Measurements from ENCODE around the gene EARS2. TPM values are rescaled to one million over a fixed set of nuclear protein-coding genes. Genes with fewer than 3 reads are reported as not detected.
"Not testable (repeated sequence)": the region's sequence is repeated elsewhere in the genome, so short reads cannot be mapped to it uniquely, and the experiment has no call there.

Gene EARS2
- polyA plus RNA-seq, 3 donors: 28.4 to 35.4 (median 33.4) TPM

DNA sequence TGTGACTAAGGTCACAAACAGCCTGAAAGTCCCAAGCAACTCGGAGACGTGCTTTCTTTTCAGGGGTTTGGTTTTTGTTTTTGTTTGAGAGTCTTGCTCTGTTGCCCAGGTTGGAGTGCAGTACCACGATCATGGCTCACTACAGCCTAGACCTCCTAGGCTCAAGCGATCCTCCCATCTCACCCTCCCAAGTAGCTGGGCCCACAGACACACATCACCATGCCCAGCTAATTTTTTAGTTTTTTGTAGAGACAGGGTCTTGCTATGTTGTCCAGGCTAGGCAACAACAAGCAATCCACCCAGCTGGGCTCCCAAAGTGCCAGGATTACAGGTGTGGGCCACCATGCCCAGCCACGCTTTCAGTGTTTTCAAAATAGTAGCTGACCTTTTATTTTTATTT, 27.1 kb downstream of the EARS2 start:
- no peak for DNase-seq

DNA sequence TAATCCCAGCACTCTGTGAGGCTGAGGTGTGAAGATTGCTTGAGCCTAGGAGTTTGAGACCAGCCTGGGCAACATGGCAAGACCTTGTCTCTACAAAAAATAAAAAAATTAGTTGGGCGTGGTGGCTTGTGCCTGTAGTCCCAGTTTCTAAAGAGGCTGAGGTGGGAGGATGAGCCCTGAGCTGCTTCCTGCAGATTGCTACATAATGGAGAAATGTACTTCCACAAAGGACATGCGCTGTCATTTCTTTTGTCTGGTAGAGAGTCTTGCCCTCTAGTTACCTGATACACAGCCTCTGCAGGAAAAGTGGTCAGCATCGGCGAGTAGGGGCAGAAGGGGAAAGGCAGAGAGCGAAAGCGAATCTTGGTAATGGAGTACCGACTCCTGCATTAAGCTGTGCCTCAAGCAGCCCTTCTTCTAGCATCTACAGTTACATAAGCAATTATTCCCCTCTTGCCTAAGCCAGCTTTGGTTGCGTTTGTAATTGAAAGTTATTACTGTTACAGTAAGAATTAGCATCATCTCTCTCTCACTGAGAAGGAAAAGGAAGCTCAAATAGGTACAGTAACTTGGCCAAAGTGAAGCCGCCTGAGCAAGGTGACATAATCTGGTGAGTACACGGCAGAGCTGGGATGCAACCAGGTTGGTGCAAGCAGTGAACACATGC, 28.4 kb downstream of the EARS2 start:
- DNase-seq: no peak

DNA sequence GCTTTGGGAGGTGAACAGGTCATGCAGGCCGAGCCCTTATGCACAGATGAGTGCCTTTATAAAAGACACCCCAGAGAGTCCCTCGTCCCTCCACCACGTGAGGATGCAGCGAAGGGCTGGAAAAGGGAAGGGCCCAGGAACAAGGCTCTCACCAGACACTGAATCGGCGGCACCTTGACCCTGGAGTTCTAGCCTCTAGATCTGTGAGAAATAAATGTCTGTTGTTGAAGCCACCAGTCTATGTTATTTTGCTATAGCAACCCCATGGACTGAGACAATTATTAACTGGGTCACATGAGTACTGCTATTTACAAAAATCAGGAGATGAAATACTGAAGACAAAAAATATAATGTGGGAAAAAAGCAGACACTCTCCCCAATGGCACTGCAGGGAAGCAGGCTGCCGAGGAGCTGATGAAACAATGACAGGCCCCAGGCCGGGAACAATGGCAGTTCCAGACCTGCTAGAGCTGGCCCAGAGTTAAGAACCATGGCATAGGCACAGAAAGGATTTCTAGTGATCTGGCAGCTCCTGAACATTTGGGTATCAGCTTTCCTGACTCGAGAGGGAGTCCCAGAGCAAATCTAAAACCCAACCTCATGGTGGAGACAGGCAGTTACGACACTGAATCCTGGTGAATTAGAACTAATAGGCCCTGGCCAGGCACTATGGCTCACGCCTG, 29.0 kb downstream of the EARS2 start:
- DNase-seq: no peak

DNA sequence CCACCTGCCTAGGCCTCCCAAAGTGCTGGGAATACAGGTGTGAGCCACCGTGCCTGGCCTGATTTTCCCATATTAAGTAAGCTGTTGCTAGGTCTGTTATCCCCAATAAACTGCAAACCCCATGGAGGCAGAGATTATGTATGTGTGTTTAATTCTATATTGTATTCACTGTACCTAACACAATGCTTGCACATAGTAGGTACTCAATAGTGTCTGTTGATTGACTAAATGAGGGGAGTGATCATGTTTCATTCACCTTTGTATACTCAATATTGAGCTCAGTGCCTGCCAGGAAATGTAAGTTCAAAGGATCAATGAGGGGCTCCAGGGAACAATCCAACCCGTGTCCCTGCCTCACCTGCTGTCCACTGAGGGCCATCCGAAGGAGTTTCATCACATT, 32.3 kb downstream of the EARS2 start:
- no peak for DNase-seq

DNA sequence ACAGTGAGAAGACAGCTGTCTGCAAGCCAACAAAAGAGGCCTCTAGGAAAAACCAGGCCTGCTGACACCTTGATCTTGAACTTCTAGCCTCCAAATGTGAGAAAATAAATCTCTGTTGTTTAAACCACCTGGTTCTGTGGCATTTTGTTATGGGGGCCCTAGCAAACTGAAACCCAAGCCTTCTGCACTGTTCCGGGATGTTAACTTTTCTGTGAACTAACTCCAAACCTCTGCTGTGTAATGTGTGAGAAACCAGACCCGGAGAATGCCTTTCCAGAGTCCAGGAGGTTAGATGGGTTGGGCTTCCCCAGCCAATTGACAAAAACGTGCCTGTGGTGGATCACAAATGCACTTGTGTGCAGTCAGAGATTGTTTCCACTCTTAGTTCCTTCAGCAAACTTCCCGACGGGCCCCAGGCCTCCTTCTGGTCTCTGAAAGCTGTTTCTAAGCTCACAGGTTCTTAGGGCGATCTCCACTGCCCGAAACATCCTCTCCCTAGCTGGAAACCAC, 33.2 kb downstream of the EARS2 start:
- DNase-seq: no peak

DNA sequence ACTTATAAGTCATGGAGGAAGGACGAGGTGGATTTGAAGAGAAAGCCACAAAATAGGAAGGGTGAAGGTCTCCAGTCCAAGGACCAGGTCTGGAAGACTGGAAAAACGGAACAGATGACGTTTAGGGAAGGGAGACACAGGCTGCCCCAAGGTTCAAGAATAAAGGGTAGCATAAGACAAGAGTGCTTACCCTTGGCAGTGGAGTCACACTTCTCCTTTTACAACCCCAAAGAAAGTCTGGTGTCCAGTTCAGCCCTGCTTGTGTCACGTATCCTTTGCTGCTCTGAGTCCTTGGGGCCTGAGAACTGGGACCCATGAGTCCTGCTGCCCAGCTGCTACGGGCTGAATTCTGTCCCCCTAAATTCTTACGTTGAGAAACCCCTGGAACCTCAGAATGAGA, 33.8 kb downstream of the EARS2 start:
- DNase-seq: no peak

DNA sequence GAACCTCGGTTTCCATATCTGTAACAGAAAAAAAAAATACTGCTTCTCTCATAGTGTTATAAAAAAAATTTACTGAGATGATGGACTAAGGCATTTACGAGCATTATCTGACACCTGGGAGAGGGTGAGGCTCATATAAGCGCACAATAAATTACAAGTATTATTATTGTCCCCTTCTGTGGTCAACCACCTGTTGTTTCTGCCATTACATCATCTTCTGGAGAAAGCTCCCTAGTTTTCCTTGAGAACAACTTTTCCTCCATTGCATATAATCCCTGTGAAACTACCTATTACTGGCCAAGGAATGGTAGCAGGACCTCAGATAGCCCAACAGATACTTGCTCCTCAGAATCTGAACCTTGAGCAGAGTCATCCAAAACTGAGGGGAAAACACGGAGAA, 35.2 kb downstream of the EARS2 start:
- no peak for DNase-seq

DNA sequence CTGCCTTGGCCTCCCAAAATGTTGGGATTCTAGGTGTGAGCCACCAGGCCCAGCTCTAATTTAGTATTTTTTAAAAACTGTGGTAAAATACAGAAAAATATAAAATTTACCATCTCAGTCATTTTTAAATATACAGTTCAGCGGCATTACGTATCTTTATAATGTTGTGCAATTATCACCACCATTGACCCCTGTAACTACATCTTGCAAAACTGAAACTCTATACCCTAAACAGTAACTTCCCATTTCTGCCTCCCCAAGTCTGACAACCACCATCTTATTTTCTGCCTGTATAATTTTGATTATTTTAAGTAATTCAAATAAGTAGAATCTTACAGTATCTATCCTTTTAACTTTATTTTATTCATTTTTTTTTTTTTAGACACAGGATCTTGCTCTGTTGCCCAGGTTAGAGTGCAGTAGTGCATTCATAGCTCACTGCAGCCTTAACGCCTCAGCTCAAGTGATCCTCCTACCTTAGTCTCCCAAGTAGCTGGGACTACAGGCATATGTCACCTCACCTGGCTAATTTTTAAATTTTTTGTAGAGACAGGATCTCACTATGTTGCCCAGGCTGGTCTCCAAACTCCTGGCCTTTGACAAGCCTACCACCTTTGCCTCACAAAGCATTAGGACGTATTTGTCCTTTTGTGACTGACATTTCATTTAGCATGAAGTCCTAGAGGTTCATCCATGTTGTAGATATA, 36.0 kb downstream of the EARS2 start:
- DNase-seq: no peak

DNA sequence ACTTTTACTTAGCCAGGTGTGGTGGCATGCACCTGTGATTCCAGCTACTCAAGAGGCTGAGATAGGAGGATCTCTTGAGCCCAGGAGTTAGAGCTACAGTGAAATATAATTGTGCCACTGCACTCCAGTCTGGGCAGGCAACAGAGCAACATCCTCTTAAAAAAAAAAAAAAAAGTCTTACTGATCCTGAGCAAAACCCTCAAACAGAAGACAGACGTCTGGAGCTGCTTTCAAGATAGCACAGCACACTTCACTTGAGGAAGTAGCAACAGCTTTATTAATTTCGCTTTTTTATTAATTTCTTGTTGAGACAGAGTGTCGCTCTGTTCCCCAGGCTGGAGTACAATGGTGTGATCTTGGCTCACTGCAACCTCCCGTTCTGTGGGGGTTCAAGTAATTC, 36.6 kb downstream of the EARS2 start:
- DNase-seq: no peak

DNA sequence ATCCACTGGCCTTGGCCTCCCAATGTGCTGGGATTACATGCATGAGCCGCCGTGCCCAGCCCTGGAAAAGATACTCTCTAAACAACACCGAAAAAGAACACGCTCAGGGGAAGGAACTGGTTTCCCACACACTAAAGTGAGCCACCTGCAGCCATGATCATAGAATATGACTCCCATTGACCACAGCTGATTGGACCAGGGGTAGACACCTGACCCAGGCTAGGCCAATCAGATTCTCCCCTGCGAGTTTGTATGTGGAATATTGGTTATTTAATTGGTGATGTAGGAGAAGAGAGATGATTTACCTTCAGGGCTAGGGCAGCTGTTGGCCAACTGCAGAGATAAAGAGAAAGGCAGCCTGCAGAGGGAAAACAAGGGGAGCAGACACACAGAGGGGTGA, 37.9 kb downstream of the EARS2 start:
- no peak for DNase-seq

DNA sequence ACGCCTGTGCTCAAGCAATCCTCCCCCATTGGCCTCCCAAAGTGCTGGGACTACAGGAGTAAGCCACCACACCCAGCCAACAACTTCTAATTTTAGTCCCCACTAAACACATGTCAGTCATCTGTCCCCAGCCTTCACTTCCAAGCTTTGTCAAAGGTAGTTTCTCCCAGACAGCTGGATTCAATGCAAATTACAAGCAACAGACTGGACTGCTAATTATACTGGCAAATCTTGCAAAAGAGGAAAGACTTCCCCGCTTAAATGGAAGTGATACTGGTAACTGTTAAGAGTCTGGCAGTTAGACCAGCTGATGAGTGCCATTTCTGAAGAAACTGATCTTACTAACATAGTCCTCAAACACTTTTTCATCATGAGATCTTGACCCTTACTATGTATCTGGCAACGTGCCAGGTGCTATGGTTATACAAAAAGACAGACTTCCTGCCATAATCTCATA, 38.7 kb downstream of the EARS2 start:
- no peak for DNase-seq

DNA sequence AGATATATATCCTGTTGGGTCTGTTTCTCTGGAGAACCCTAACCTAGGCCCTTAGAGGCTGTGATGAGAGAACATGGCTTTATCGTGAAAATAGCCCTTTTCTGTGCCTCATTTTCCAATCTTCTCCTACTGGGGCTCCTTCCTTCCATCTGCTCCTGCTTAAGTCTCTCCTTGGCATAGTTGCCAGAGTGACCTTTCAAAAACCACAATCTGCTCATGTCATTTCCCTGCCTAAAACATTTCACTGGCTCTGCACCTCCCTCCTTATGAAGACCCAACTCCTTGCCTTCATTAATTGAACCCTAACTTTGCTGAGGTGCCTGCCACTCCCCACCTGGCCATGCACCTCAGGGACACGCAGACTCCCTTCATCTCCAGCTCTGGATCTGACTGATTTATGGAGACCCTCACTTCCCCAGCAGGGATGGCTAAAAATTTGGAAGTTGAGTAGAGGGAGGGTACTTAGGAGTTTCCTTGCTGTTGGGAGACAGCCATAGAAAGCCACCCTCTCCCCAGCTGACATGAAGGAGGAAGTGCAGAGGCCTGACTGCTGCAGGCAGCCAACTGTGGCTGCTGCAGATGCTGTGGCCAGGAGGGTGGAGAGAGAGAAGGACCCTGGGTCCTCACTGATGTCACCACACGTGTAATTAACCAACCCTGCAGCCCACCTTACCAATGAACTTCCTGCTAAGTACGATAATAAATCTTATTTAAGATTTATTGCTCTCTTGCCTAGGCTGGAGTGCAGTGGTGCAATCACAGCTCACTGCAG, 40.6 kb downstream of the EARS2 start:
- DNase-seq: no peak

DNA sequence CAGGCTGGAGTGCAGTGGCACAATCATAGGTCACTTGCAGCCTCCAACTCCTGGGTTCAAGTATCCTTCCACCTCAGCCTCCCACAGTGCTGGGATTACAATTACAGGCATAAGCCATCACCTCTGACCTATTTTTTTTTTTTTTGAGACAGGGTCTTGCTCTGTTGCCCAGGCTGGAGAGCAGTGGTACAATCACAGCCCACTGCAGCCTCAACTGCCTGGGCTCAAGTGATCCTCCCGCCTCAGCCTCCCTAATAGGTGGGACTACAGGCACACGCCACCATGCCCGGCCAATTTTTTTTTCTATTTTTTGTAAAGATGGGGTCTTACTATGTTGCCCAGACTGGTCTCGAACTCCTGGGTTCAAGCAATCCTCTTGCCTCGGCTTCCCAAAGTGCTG, 41.3 kb downstream of the EARS2 start:
- no peak for DNase-seq

DNA sequence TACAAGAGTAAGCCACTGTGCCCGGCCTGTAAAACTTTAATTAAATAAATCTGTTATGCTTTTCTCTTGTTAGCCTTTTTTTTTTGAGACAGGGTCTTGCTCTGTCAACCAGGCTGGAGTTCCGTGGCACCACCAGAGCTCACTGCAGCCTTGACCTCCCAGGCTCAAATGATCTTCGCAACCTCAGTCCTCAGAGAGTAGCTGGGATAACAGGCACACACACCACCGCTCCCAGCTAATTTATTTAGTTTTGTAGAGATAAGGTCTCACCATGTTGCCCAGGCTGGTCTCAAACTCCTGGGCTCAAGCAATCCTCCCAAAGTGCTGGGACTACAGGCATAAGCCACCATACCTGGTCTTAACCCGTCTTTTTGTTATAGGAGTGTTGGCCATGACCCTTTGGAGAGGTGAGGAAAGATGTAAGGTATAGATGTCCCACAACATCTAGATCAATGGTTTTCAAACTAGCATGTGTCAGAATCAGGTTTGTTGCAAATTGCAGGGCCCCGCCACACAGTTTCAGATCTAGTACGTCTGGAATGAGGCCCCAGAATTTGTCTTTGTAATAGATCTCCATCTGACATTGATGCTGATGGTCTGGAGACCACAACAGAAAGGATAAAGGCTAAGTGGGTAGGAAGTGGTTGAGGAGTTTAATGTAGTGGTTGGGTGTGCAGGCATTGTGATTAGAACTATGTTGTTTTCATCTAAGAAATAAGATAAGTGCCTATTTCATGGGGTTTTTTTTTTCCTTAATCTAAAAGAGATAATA, 42.6 kb downstream of the EARS2 start:
- DNase-seq: no peak

DNA sequence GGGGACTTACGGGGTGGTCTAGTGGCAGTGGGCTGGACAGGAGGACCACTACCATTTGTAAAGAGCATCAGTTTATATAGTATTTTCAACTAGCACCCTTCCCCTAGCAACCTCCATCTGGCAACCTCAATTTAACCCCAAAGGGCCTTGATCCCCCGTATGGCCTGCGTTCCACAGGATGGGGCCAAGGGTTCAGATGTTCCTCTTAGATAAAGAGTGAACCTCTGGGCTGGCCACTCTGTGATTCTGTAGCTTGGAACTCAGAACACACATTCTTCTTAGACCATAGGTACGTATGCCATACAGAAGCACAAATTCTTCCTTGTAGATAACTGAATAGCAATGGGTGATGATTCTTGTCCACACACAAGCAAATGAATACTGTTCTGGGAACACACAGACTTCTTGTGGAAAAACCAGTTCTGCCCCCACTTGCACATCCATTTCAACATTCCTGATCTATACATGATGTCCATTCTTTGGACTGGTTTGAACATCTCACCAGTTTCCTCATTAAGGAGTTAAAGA, 44.9 kb downstream of the EARS2 start:
- no peak for DNase-seq

DNA sequence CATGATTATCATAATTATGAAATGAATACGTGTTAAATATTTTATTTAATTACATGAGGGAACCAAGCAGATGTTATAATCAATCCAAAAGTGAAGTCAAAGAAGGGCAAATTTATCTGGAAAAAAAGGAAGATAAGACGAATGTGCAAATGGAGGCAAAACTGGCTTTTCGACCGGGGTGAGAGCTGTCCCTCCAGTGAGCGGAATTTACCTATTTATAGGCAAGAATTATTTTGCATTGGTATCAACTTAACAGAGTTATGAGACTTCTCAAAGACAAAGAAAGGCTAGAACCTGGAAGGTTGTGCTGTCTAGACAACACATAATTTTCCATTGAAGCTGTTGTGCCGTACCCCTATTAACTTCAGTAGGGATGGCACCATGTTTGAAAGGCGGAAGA, 45.4 kb downstream of the EARS2 start:
- no peak for DNase-seq

DNA sequence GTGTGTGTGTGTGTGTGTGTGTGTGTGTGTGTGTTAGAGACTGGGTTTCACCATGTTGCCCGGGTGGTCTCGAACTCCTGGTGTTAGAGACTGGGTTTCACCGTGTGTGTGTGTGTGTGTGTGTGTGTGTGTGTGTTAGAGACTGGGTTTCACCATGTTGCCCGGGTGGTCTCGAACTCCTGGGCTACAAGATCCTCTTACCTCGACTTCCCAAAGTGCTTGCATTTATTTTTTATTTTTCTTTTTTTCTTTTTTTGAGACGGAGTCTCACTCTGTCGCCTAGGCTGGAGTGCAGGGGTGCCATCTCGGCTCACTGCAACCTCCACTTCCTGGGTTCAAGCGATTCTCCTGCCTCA, 46.3 kb downstream of the EARS2 start:
- DNase-seq: not testable (repeated sequence)

DNA sequence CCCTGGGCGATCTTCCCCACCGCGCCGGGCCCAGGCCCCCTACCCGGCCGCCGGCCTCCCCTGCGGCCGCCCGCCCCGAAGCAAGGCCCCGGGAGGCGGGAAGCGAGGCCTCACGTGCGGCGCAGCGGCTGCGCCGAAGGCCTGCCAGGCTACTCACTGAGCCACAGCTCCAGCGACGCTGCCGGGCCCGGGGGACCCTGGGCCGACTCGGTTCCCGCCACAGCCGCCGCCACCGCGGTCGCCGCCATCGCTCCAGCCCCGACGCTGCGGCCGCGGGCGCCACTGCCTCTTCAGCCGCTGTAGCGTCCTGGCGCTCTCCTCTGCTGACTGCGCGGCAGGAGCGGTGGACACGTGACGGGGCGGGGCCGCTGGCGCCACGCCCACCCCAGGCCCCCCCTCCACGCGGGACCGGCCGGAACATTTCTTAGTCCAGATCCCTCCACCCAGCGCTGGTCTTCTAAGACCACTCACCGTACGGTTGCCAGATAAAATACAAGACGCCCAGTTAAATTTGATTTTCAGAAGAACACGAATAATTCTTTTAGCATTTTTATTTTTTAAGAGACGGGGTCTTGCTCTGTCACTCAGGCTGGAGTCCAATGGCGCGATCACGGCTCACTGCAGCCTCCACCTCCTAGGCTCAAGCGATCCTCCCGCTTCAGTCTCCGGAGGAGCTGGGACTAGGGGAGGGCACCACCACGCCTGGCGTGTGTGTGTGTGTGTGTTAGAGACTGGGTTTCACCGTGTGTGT, 46.8 kb downstream of the EARS2 start, which contains the start of gene GGA2:
Gene GGA2 (minus strand): TSS at position 331 of the 751 bp plus-strand sequence. CDS start 83 bp downstream, at position 248.
- peak; percentile 83 for DNase-seq

DNA sequence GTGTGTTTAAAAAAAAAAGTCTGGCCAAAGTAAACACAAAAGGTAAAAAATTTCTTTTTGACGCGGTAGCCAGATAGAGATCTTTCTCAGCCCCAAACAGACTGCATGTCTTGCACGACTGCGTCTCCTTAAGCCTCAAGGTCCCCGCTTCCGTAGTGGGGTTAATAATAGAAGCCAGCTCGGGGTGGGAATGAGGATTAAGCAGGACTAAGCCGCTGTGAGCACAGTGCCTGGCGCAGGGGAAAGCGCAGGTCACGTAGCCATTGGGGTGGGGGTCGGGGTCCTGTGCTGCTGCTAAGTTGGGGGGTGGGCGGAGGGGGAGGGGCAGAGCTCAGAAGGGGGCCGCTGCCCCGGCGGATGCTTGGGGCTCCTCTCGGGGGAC, 47.4 kb downstream of the EARS2 start:
- peak; percentile 48 for DNase-seq

DNA sequence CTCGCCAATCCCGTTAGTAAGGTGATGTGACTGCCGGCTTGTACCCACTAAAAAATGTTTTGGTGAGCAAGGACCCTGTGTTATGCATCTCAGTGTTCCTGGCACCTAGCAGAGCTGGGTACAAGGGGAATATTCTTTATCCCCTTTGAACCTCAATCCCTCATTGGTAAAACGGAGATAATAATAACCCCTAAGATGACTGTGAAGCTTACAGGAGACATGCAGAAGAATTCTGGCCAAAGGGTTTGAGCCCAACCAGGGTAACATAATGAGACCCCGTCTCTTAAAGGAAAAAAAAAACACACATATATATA, 47.8 kb downstream of the EARS2 start:
- no peak for DNase-seq
